GM18868 (cell line): ENCODE data around the gene TCEANC2.
"Not testable (repeated sequence)": the region's sequence is repeated elsewhere in the genome, so short reads cannot be mapped to it uniquely, and the experiment has no call there.

Source experiments
- ATAC-seq: cut with Tn5 transposase; IDR thresholded peaks from one replicate; pipeline ENCODE4 v1.9.1; 2021; ENCODE audit warnings: mild to moderate bottlenecking, moderate library complexity; ENCODE audit not compliant: unreplicated experiment

Gene TCEANC2

DNA sequence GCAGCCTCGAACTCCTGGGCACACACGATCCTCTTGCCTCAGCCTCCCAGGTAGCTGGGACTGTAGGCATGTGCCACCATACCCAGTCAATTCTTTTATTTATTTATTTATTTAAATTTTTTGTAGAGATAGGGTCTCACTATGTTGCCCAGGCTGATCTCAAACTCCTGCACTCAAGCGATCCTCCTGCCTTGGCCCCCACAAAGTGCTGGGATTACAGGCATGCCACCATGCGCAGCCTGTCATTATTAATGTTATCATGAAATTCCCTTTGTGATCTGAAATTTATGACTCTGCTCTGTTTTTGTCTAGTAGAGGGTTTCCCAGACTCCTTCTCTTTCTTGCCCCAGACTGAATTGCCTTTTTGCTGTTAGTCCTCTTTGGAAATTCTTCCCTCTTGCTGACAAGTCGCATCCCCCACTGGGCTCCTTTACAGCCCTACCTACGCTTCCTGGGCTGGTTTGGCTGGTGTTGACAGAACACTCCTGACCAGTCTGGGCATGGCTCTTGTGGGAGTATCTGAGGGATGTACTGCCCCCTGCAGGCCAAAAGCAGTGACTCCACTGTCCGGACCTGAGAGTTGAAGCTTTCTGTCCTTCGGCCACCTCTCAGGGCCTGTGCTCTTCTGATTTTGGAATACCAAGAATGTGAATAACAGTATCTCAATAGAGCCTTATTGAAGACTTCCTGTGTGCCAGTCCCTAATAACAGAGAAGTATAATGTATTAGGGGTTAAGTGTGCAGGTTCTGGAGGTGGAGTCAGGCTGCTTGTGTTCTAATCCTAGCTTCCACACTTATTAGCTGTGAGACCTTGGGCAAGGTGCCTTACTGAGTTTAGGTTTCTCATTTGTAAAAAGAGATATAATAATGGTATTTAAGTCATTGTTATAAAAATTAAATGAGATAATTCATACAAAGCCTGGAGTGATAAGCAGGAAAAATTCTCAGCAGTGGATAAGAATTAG lies 28.2 kb downstream of the TCEANC2 start:
- peak; percentile 86 for ATAC-seq

DNA sequence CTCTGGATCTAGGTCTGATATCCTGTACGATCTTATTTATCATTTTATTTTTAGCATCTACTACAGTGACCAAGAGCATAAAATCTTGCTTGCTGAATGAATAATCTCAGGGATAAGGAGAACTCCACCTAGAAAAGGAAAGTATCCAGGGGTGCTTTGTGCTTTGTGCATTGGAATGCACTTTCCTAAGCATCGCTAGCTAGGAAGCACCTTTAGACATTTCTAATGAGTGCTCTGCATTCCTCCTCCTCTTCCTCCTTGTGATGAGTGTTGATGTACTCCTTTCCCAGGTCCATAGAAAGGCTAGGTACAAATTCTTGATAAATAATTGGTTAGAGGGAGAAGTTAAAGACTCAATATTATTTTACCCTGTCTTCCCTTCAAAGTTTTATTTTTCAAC lies 31.4 kb downstream of the TCEANC2 start:
- ATAC-seq, result no peak

DNA sequence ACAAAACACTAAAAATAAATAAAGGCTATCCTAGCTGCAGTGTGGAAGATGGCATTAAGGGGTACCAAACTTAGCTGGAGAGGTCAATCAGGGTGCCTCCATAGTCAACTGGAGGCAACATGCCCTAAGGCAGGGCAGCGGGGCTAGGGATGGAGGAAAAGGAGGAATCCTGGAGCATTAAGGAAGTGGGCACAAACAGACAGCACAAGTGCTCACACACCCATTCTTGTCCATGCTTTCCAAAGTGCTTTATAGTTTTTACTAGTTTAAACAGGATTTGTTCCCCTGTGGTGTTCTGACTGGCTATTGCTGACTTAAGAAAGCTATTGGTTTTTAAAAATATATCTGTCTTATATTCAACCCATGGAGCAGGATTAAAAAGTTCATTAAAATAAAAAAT lies 33.3 kb downstream of the TCEANC2 start:
- no peak for ATAC-seq

DNA sequence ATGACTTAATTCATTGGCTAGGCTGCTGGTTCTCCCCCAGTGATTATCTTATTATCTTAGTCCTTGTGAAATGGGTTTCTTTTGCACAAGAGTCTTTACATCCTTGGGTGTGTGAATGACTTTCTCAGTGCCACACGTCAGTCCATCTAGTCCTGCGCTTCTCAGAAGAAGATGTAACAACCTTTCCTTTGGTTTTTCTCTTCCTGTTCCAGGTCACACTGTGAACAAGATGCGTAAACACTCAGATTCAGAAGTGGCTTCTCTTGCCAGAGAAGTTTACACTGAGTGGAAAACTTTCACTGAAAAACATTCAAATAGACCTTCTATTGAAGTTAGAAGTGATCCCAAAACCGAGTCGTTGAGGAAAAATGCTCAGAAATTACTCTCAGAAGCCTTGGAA lies 35.0 kb downstream of the TCEANC2 start:
- ATAC-seq, result no peak

DNA sequence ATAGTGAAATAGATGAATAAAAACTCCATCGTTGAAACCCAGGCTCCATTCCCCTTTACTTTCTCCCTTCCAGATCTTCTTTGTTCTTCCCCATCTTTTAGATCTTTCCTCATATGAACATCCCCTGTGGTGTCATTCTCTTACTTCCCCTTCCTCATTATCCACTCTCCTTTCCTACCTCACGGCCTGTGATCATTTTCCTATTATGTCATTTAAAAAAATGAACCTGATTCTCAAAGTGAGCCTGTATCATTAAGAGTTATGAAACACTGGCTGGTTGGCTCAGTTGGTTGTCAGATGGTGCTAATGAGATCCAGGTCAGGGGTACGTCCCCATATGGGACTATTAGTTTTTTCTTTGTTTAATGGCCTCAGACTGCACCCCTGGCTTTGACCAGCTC lies 38.3 kb downstream of the TCEANC2 start:
- ATAC-seq, result no peak

DNA sequence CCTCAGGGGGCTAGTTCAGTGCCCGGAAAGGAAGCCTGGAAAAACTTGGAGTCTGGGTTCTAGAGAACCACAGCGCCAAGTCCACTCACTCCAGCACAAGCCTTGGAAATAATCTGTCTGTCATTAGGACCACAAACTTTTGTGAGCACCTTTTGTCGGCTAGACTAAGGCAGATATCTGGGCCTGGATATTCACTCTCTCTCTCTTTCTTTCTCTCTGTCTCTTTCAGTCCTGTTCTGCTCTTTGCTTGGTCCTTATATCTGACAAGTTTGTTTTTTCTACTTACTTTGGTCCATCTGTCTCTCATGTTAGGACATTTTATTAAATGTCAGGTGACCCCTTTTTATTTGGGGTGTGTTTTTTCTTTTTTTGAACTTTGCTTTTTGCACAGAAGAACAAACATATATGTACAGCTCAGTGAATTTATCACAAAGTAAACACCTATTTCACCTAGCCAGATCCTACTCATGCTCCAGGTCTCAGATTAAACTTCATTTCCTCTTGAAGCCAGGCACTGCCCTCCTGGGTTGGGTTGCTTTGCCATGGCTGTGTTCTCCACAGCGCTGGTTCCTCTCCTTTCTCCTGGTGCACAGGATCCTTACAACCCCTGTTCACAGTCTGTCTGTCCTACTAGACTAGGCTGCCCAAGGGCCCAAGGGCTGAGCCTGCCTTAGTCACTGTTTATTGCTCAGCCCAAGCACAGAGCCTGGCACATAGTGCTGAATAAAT lies 40.8 kb downstream of the TCEANC2 start:
- no peak for ATAC-seq

DNA sequence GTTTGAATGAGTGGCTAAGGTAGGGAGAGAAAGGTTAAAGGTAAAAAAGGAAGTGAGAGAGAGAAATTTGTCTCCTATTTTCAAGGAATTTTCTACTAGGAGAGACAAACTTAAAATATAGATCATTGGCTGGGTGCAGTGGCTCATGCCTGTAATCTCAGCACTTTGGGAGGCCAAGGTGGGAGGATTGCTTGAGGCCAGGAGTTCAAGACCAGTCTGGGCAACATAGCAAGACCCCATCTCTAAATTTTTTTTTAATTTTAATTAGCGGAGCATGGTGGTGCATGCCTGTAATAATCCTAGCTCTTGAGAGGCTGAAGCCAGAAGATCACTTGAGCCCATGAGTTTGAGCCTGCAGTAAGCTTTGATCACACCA lies 41.3 kb downstream of the TCEANC2 start:
- ATAC-seq, result not testable (repeated sequence)

DNA sequence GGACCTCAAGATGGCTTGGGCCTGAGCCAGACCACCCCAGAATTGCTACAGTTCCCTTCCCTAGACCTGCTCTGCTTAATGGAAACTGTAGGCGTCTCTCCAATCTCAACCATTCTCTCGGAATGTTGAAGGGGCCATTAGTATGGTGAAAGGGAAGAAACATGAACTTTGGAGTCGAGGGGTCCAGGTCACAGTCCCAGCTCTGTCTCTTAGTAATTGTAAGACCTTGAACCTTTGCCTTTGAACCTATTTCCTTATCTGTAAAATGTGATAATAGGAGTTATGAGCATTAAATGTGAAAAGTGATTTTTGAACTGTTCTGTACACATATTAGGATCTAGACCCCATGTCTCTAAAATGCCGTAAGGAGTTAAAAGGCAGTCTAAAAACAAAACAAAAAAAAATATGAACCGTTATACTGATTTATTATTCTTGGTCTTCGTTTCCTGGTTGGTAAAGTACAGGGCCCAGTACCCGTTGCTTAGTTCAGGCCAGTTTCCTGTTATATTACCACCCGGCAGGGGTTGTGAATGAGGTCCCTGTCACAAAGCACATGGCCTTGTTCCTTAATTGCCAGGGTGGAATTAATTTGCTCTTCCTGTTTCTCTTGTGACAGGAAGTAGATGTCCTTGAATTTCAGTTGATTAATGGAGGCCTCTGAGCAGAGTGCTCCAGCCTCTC lies 42.3 kb downstream of the TCEANC2 start:
- ATAC-seq, result no peak

DNA sequence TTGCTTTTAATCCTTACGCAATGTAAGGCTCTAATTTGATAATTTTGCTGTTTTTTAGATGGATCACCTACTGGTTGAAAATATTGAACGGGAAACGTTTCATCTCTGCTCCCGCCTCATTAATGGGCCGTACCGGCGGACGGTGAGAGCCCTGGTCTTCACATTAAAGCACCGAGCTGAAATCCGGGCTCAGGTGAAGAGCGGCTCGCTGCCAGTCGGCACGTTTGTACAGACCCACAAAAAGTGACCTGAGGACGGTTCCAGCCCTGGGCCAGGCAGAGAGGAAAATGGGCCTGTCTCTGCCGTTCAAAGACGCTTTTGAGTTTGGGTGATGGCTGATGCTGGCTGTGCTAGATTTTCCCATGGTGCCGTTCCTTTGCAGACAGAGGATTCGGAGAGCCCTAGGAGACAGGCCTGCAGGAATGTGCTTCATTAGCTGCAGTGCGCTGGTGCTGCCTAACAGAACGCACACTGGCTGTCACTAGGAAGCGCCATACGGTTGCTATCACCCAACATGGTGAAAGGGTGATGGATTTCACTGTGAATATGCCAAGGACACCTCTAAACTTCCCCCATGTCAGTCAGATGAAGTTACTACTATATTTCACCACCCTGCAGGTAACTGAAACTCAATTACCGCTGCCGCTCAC lies 42.9 kb downstream of the TCEANC2 start:
- ATAC-seq, result no peak

DNA sequence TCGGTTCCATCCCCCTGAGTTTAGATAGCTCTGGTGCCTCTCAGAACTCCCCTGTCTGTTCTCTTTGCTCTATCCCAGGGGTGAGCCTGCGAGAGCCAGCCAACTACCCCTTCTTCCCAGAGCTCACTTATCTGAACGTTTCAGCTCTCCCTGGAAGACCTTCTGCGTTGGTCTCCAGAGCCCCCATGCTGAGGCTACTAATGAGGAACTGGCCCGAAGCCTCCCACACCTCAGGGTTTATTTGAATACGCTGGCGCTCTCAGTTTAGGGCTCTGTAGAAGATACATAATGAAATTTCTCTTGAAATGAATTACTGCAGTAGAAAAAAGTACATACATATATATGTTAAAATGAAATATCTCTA lies 43.5 kb downstream of the TCEANC2 start:
- ATAC-seq, result no peak

DNA sequence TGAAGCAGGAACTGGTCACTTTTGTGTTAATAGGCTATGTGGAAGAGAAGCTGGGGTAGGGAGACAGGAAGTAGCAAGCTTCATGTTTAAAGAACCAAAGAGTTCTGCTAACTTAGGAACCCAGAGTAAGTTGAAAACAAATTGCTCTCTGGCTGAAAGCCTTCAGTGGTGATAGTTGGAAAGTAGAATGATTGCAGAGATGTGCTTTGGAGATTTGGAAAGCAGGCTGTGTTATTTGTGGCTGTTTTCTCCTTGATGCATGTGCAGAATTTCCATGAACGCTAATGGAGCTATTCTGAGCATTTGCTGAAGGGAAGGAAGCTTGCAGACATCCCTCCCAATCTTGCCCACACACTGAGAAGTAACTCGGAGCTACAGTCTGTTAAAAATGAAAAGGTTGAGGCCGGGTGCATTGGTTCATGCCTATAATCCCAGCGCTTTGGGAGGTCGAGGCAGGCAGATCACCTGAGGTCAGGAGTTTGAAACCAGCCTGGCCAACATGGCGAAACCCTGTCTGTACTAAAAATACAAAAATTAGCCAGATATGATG lies 45.7 kb downstream of the TCEANC2 start:
- ATAC-seq, result no peak

DNA sequence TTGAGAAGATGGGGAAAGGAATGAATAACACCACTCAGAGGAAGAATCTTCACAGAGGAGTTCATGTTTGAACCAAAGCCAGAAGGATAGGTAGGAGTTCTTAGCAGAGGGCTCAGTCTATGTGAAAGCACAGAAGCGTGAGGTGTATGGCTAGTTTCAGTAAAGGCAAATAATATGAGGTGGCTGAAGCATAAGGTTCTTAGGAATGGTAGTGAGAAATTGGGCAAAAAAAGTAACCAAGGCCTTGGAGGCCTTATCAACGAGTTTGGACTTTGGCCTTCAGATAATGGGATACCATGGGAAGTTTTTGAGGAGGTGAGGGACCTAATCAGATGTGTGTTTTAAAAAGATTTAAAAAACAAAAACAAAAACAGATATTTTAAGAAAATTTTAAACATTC lies 47.1 kb downstream of the TCEANC2 start:
- no peak for ATAC-seq

DNA sequence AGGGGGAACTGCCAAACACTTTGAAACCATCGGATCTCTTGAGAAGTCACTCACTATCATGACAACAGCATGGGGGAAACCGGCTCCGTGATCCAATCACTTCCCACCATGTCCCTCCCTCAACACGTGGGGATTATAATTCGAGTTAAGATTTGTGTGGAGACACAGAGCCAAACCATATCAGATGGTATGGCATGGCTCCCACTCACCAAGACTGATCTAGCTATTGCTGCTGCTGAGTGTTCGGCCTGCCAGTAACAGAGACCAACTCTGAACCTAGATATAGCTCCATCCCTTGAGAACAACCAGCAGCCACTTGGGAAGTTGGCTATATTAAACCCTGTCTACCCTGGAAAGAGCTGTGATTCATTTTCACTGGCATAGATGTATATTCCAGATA lies 50.0 kb downstream of the TCEANC2 start:
- ATAC-seq, result no peak

DNA sequence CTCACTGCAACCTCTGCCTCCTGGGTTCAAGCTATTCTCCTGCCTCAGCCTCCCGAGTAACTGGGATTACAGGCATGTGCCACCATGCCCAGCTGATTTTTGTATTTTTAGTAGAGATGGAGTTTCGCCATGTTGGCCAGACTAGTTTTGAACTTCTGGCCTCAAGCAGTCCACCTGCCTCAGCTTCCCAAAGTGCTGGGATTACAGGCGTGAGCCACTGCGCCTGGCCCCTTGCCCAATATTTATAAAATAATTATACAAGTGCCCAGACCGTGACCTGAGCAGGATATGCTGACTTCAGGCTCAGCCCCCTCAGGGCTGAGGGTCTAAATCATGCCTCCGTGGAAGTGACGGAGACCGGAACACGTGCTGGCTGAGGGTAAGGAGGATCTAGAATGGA lies 51.2 kb downstream of the TCEANC2 start:
- ATAC-seq, result not testable (repeated sequence)

DNA sequence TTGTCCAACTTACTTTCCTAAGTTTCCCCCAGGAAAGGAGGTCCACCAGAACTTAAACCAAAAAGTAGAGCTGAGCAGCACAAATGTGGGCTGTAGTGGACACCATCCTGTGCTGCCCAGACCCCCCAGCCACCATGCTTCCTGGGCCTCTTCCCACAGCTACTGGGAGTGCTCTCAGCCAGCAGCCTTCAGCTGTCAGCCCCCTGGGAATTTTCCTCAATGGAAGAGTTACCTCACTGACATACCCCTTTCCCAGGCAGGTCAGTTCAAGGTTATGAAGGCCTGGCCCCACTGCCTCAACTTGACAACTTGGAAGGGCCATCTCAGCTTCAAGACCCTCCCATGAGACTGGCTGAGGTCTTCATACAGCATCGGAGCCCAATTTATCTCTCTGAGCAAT lies 51.7 kb downstream of the TCEANC2 start:
- no peak for ATAC-seq

DNA sequence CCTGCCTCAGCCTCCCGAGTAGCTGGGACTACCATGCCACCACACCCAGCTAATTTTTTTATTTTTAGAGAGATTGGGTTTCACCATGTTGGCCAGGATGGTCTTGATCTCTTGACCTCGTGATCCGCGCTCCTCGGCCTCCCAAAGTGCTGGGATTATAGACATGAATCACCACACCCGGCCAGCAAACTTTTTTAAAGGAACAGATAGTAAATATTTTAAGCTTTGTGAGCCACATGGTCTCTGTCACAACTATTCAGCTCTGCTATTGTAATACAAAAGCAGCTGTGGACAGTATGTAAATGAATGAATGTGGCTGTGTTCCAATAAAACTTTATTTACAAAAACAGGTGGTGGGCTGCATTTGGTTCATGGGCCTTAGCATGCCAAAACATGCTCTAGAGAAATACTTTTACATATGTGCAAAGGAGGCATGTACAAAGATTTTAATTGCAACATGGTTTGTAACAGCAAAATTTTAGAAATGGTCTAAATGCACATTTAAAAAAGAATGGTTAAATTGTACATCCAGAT lies 52.4 kb downstream of the TCEANC2 start:
- ATAC-seq, result no peak

DNA sequence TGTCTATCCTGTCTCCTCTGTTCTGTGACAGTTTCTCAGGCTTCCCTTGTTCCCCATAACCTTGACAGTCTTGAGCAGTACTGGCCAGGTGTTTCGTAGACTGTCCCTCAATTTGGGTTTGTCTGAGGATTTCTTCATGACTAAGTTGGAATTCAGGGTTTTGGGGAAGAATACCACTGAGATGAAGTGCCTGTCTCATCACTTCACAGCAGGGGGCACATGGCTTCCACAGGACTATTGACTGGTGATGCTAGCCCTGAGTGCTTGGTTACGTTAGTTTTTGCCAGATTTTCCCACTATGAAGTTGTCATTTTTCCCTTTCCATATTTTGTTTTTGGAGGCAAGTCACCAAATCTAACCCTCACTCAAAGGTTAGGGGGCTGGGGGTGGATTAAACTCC lies 53.7 kb downstream of the TCEANC2 start:
- no peak for ATAC-seq

DNA sequence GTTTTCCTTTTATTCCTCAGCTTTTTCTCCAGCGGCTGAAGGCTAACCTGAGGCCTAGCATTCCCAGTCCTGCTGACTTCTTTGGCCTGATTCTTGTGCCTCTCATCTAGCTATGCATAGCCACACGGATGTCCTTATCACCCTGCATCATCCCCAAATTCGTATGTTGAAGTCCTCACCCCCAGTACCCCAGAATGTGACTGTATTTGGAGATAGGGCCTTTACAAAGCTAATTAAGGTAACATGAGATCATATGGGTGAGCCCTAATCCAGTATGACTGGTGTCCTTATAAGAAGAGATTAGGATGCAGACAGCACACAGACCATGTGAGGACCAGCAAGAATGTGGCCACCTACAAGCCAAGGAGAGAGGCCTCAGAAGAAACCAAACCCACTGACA lies 54.7 kb downstream of the TCEANC2 start:
- ATAC-seq, result no peak

DNA sequence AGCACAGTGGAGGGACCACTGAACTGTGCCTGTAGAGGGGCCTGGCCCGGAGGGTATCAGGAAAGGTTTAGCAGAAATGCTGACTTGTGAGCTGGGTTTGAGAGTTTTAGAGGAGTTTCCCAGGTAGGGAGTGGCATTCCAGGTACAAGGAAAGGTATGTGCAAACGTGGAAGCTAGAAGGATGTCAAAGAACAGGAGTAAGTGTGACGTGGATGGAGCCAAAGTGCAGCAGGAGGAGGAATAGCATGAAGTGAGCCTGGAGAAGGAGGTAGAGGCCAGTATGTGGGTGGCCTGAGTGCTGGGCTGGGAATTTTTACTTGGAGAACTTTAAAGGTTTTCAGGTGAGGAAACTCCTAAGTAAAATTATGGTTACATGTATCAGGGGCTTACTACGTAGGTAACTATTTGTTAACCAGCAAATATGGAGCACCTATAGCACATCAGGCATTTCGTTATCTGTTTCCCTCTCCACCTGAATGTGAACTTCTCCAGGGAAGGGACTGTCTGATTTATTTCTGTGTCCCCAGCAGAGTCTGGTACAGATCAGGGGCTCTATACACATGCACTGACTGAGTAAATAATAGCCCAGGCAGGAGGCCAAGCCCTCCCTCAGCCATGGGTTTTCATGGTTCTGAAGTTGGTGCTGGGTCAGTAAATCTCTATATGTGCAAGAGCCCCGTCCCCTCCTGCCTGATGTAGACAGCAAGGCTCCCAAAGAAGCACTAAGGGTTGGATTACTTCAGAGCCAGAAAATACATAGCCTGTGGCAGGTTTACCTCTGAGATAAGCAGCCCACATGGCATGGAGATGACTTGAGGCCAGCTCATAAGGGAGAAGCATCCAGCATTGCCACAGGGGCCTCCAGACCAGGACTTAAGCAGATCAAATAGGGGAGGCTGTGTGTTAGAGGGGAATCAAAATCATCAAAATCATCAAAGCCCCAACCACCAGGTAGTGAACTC lies 56.0 kb downstream of the TCEANC2 start:
- no peak for ATAC-seq

DNA sequence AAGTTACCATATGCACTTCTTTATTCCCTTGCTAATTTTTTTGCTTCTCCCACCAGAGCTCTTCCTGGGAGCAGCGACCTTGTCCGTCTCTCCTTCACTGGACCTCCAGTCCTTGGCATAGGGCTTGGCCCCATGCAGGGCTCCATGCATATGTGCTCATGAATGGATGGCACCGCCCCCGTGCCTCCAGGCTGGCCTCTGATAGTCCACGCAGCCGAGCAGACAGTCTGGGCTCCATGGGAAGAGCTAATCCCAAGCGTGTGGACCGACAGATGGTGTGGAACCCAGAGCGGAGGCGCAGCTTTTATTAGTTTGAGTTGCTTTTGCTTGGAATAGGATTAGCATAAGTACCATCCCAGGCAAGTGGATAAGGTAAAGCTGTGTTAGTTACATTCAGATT lies 57.6 kb downstream of the TCEANC2 start:
- ATAC-seq, result no peak
